HG02852 (cell line): ENCODE data around the gene PIBF1.
"Not testable (repeated sequence)": the region's sequence is repeated elsewhere in the genome, so short reads cannot be mapped to it uniquely, and the experiment has no call there.

Source experiments
- ATAC-seq: cut with Tn5 transposase; IDR thresholded peaks from one replicate; pipeline ENCODE4 v1.9.1; 2021; ENCODE audit warnings: mild to moderate bottlenecking, moderate library complexity; ENCODE audit not compliant: unreplicated experiment

PIBF1 gene

GRCh38 chr13:73001971-73002370, 220.0 kb downstream of the PIBF1 start:
- no peak for ATAC-seq

DNA sequence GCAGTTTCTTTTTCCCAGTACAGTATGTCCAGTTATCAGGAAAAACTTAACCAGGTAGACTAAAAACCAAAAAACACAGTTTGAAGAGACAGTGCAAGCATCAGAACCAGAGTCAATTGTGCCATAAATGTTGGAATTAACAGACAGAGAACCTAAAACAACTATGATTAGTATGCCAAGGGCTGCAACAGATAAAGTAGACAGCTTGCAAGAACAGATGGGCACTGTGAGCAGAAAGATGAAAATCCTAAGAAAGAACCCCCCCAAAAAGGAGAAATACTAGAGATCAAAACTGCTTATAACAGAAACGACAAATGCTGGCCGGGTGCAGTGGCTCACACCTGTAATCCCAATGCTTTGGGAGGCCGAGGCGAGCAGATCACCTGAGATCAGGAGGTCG, 229.8 kb downstream of the PIBF1 start:
- no peak for ATAC-seq

DNA sequence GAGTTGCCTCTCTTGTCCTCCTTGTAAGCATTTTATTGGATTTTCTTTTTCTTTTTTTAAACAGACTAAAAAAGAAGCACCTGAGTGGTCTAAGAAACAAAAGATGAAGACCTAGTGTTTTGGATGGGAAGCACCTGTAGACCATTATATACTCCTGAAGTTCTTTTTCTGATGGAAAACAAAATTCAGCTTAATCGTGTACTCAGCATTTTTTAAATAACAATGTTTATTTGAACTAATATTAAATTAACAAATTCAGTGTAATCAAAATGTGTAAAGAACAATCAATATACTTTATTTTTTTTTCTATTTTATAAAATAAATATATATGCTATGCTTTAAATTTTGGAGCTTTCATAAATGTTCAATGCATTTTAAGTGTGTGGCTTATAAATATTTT, 233.9 kb downstream of the PIBF1 start:
- no peak for ATAC-seq

GRCh38 chr13:73018336-73018735, 236.4 kb downstream of the PIBF1 start:
- ATAC-seq = no peak

DNA sequence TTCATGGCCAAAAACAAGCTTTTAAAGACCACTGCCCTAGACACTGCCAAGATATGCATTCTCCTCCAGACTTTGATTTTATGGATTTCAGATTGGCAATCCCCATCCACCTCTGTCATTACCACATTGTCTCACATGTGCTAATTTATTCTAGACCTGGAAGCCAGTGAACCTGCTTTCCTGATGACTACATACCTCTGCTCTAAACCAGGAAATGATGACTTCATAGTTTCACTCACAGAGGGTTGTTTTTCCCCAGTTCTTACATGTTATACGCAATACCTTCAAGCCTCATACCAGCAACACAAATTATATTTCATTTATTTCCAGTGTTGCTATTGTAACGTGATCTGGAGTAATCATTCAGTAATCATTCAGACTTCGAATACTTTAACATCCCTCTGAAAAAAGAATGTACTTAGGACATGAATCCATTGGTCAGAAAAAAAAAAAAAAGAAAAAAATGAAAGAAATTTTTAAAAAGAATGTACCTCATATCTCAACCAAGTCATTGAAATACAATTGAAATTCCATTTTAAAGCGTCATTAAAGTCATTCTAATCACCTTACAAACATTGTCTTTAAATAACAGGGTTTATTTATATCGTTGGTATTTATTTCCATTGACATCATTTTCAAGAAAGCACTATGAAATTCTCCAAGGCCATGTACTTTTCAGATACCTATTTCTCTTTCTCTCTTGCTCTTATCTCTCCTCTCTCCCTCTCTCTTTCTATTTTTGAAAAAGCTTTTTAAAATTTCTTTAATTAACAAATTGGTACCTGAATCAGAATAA, 243.5 kb downstream of the PIBF1 start:
- no peak for ATAC-seq

- ATAC-seq = no peak
These were observed 253.0 kb downstream of the PIBF1 start for GRCh38 chr13:73034901-73035300.

GRCh38 chr13:73035660-73036059, 253.7 kb downstream of the PIBF1 start:
- ATAC-seq = no peak

DNA sequence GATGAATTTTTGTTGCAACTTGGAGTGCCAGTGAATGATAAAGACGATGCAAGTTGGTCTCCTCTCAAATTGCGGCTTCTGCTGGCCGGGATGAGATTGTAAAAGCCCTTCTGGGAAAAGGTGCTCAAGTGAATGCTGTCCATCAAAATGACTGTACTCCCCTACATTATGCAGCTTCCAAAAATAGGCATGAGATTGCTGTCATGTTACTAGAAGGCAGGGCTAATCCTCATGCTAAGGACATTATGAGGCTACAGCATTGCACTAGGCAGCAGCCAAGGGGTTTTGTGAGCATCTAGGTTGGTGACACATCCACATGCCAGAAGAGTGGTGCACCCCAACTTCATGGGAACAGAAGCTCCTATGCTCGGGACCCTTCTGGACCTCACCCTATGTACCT, 254.6 kb downstream of the PIBF1 start:
- no peak for ATAC-seq

DNA sequence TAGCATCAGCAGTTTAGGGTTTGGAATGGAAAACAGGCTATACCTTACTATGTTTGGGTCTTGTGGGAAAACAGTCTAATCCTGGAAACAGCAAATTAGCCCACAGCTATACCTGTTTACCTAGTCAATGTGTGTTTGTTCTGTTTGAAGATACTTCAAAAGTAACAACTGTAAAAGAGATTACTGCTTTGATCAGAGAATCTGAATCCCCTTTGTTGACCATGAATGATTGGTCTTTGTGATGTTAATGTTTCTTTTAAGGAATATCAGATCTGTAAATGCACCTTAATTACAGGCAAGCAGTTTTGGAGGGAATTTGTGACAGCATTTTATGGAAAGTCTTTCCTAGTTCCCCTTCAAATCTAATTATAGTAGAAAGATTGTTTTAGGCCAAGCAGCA, 256.1 kb downstream of the PIBF1 start:
- no peak for ATAC-seq

GRCh38 chr13:73039201-73040108, 257.5 kb downstream of the PIBF1 start:
- ATAC-seq = no peak

- ATAC-seq = no peak
These were observed 258.6 kb downstream of the PIBF1 start for GRCh38 chr13:73040484-73040883.

- no peak for ATAC-seq
These were observed 259.1 kb downstream of the PIBF1 start for GRCh38 chr13:73040968-73041596.

DNA sequence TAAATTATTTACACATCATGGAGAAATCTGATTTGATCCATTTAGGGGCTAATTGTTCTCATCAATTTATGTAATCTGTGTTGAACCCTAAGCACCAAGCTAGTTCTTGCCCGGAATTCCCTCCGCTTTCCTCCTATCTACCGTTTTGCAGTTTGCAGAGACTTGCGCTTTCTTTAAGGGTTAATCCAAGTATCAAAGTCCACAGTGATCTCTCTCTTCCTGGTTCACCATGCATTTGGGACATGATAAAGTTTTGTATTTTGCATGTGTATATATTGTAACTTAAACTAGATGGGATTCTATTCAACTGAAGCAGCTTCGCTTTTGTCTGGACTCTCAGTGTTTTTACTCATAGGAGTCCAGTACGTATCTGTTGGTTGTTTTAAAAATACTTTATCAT, 263.1 kb downstream of the PIBF1 start:
- no peak for ATAC-seq

DNA sequence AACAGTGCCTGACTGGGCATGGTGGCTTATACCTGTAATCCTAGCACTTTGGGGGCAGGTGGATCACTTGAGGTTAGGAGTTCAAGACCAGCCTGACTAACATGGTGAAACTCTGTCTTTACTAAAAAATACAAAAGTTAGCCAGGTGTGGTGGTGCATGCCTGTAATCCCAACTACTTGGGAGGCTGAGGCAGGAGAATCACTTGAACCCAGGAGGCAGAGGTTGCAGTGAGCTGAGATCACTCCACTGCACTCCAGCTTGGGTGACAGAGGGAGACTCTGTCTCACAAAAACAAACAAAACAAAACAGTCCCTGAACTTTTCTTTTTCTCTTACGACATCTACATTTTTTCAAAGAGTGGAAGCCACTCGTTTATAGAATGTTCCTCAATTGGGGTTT, 266.7 kb downstream of the PIBF1 start:
- not testable (repeated sequence) for ATAC-seq

DNA sequence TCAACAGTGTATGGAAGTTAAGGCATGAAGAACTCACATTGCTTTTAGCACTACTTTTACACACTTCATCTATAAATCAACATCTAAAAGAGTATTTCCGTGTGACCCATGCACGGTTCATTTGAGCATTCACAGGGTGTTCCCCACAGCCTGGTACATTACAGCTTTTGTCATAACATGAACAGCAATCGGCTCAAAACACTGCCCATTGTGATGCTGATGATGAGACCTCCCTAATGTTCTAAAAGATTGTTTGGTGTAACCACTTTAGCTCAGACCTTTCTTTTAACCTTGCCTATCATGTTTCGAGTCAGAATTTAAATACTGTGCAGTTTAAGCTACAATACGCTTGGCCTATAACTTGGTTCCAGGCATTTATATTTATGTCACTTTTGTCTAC, 272.8 kb downstream of the PIBF1 start:
- no peak for ATAC-seq

DNA sequence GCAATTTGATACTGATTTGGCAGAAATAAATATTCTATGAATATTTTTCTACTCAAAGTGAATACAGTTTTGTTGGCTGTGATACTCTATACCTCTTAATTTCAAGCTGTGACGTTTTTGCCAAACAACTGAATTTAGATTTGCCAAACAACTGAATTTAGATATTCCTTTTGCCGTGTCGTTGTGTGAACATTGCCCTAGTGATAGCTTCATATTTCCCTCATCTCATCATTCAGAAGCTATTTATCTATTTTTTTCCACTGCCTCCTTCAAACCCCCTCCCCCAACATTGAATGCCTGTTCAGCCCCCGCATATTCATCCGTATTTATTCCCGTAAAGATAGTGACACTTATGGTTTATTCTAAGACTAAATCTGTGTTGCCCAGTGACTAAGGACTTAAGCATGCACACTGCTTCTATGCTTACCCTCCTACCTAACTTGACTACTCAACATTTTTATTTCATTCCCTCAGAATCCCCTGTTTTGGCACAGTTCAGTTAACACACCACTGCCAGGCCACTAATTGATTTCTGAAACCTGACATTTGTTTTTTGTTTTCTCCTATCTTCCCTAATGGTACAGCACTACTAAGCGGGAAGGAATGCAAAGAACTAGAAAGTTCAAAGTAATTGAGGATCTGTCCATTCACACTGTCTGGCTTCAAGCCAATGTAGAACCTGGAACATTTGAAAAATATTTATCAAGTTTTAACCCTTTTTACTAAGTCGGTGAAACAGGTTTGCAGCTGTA, 274.1 kb downstream of the PIBF1 start:
- no peak for ATAC-seq

- ATAC-seq = no peak
These were observed 274.6 kb downstream of the PIBF1 start for GRCh38 chr13:73056565-73056962.

DNA sequence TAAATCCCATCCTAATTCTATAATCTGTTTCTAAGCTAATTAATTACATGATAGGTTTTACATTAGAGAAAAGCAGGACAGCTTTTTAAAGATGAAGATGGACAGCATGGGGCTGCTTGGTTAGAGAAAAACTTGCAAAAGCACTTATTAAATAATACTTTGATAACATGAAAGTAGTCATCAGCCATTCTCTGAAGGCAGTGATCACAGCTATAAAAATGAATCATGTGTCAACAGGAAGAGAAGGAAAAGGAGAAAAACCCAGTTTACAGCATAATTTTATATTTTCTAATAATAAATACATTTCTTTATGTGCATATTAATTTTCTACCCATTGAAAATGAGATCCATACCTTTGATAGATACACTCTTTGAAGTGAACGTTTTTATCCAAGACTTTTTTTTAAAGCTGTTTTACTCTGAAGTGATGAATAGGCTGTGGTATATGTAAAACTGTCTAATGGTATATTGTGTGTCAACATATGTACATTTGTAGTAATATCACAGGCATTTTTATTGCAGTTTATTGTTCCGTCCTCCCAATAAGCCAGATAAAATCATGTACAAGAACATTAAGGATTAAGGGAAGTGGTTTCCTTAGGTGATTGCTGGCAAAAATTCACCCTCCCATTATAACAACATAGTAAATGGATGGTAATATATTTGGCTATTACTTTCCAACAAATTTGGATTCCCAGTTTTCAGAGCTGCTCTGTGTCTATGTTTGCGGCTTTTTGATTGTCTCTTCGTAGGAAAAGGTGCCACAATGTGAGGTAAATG, 275.5 kb downstream of the PIBF1 start:
- no peak for ATAC-seq

GRCh38 chr13:73058064-73058313, 276.1 kb downstream of the PIBF1 start:
- ATAC-seq = no peak

- ATAC-seq = peak; percentile 17
These were observed 276.5 kb downstream of the PIBF1 start for GRCh38 chr13:73058432-73058735.
